ENCODE results near the gene KIR2DL1. TPM values are rescaled to one million over a fixed set of nuclear protein-coding genes. Genes with fewer than 3 reads are reported as not detected.

Gene KIR2DL1
- not detected in 2 replicates for total RNA-seq

DNA sequence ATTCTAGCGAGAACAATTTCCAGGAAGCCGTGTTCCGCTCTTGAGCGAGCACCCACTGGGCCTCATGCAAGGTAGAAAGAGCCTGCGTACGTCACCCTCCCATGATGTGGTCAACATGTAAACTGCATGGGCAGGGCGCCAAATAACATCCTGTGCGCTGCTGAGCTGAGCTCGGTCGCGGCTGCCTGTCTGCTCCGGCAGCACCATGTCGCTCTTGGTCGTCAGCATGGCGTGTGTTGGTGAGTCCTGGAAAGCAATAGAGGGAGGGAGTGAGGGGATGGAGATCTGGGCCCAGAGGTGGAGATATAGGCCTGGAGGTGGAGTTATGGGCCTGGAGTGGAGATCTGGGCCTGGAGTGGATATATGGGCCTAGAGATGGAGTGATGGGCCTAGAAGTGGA lies at the start of gene KIR2DL1:
Gene KIR2DL1 (plus strand): TSS at position 148 of the 400 bp plus-strand sequence. CDS start 58 bp downstream, at position 206.

DNA sequence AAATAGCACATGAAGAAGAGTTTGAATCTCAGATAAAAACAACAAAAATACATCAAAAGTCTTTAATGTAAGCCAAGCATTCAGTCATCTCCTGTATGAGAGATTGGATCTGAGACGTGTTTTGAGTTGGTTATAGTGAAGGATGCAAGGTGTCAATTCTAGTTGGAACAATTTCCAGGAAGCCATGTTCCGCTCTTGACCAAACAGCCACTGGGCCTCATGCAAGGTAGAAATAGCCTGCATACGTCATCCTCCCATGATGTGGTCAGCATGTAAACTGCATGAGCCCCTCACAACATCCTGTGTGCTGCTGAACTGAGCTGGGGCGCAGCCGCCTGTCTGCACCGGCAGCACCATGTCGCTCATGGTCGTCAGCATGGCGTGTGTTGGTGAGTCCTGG lies 45.5 kb upstream of the KIR2DL1 start, which contains the start of gene KIR3DL3:
Gene KIR3DL3 (plus strand): TSS at position 301 of the 400 bp plus-strand sequence. CDS start 55 bp downstream, at position 356.

DNA sequence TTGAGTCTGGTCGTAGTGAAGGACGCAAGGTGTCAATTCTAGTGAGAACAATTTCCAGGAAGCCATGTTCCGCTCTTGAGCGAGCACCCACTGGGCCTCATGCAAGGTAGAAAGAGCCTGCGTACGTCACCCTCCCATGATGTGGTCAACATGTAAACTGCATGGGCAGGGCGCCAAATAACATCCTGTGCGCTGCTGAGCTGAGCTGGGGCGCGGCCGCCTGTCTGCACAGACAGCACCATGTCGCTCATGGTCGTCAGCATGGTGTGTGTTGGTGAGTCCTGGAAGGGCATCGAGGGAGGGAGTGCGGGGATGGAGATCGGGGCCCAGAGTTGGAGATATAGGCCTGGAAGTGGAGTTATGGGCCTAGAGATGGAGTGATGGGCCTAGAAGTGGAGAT lies 31.3 kb upstream of the KIR2DL1 start, which contains the start of gene KIR2DL3:
Gene KIR2DL3 (plus strand): TSS at position 208 of the 400 bp plus-strand sequence. CDS start 33 bp downstream, at position 241.

DNA sequence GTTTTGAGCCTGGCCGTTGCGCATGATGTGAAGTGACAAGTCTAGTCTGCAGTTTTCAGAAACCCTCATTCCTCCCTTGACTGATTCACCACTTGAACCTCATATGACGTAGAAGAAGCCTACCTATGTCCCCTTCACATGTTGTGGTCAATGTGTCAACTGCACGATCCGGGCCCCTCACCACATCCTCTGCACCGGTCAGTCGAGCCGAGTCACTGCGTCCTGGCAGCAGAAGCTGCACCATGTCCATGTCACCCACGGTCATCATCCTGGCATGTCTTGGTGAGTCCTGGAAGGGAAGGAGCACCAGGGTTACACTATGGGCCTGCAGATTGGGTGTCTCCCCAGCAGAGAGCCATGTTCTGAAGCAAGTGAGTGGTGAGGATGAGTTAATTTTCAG lies 33.8 kb downstream of the KIR2DL1 start, which contains the start of gene KIR2DL4:
Gene KIR2DL4 (plus strand): TSS at position 201 of the 400 bp plus-strand sequence. CDS start 42 bp downstream, at position 243.

DNA sequence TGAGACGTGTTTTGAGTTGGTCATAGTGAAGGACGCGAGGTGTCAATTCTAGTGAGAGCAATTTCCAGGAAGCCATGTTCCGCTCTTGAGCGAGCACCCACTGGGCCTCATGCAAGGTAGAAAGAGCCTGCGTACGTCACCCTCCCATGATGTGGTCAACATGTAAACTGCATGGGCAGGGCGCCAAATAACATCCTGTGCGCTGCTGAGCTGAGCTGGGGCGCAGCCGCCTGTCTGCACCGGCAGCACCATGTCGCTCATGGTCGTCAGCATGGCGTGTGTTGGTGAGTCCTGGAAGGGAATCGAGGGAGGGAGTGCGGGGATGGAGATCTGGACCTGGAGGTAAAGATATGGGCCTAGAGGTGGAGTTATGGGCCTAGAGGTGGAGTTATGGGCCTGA lies 46.7 kb downstream of the KIR2DL1 start, which contains the start of gene KIR3DL1:
Gene KIR3DL1 (plus strand): TSS at position 218 of the 400 bp plus-strand sequence.

DNA sequence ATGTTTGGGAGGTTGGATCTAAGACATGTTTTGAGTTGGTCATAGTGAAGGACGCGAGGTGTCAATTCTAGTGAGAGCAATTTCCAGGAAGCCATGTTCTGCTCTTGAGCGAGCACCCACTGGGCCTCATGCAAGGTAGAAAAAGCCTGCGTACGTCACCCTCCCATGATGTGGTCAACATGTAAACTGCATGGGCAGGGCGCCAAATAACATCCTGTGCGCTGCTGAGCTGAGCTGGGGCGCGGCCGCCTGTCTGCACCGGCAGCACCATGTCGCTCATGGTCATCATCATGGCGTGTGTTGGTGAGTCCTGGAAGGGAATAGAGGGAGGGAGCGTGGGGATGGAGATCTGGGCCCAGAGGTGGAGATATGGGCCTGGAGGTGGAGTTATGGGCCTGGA lies 62.9 kb downstream of the KIR2DL1 start, which contains the start of gene KIR2DS4:
Gene KIR2DS4 (plus strand): TSS at position 181 of the 400 bp plus-strand sequence.

Small RNAs within 50 kb of the gene (small RNA-seq; reads per million reads assigned to genes)
- gene KIR3DP1, result not detected

Other genes with a start within 250 kb of the KIR2DL1 start
- gene LILRA2, start 196.0 kb upstream of the KIR2DL1 start, total RNA-seq, result not detected in 2 replicates
- not detected in 2 replicates for gene LILRA1, start 176.2 kb upstream of the KIR2DL1 start, total RNA-seq
- not detected in 2 replicates for gene LILRB1, start 139.3 kb upstream of the KIR2DL1 start, total RNA-seq
- gene LILRB4, start 106.8 kb upstream of the KIR2DL1 start, total RNA-seq, result not detected in 2 replicates
- not detected in 2 replicates for gene KIR3DL3, start 45.4 kb upstream of the KIR2DL1 start, total RNA-seq
- not detected in 2 replicates for gene KIR2DL3, start 31.3 kb upstream of the KIR2DL1 start, total RNA-seq
- not detected in 2 replicates for gene KIR2DL4, start 33.8 kb downstream of the KIR2DL1 start, total RNA-seq
- gene KIR3DL1, start 46.7 kb downstream of the KIR2DL1 start, total RNA-seq, result not detected in 2 replicates
- not detected in 2 replicates for gene KIR2DS4, start 62.9 kb downstream of the KIR2DL1 start, total RNA-seq
- not detected in 2 replicates for gene KIR3DL2, start 80.7 kb downstream of the KIR2DL1 start, total RNA-seq
- not detected in 2 replicates for gene FCAR, start 104.4 kb downstream of the KIR2DL1 start, total RNA-seq
- not detected in 2 replicates for gene NCR1, start 136.4 kb downstream of the KIR2DL1 start, total RNA-seq
- gene NLRP7, start 177.7 kb downstream of the KIR2DL1 start, total RNA-seq, result not detected in 2 replicates
- under 0.01 TPM in 1 of 2 replicates, not detected in the other for gene NLRP2, start 196.6 kb downstream of the KIR2DL1 start, total RNA-seq